Hepatocyte (in vitro differentiated cells): ENCODE results near the gene VIP. TPM values are rescaled to one million over a fixed set of nuclear protein-coding genes. Genes with fewer than 3 reads are reported as not detected.

Source experiments
- DNase-seq: peaks from one replicate; pipeline ENCODE4 v3.0.0-alpha.2; 2016; ENCODE audit warnings: low spot score
- H2AFZ ChIP-seq: fragments of 200-600 bp; sonication (generic); 2 replicates; pipeline ENCODE4 v1.6.0; 2016; ENCODE audit warnings: antibody characterized with exemption, mild to moderate bottlenecking
- H3K27ac ChIP-seq: fragments of 200-600 bp; sonication (generic); 2 replicates; pipeline ENCODE4 v1.5.1; 2016; ENCODE audit warnings: mild to moderate bottlenecking
- H3K27me3 ChIP-seq: fragments of 200-600 bp; sonication (generic); 2 replicates; pipeline ENCODE4 v1.6.1; 2016
- H3K36me3 ChIP-seq: fragments of 200-600 bp; sonication (generic); replicated peaks from 2 replicates; pipeline ENCODE4 v1.5.1; 2016; ENCODE audit warnings: low read depth; ENCODE audit not compliant: insufficient read depth
- H3K4me1 ChIP-seq: fragments of 200-600 bp; sonication (generic); 2 replicates; pipeline ENCODE4 v1.5.1; 2016; ENCODE audit warnings: mild to moderate bottlenecking, moderate library complexity; ENCODE audit not compliant: insufficient read depth
- H3K4me2 ChIP-seq: fragments of 200-600 bp; sonication (generic); 2 replicates; pipeline ENCODE4 v1.6.0; 2016
- H3K4me3 ChIP-seq: fragments of 200-600 bp; sonication (generic); 2 replicates; pipeline ENCODE4 v1.5.1; 2016; ENCODE audit warnings: mild to moderate bottlenecking
- H3K79me2 ChIP-seq: fragments of 200-600 bp; sonication (generic); 2 replicates; pipeline ENCODE4 v1.6.0; 2017; ENCODE audit warnings: mild to moderate bottlenecking
- H3K9me2 ChIP-seq: fragments of 200-600 bp; sonication (generic); replicated peaks from 2 replicates; pipeline ENCODE4 v1.6.0; 2017; ENCODE audit warnings: mild to moderate bottlenecking; ENCODE audit not compliant: insufficient read depth
- H3K9me3 ChIP-seq: fragments of 200-600 bp; sonication (generic); 2 replicates; pipeline ENCODE4 v1.5.1; 2016; ENCODE audit warnings: low read depth, mild to moderate bottlenecking
- H4K20me1 ChIP-seq: fragments of 200-600 bp; sonication (generic); 2 replicates; pipeline ENCODE4 v1.6.0; 2016; ENCODE audit warnings: mild to moderate bottlenecking; ENCODE audit not compliant: insufficient read depth, poor library complexity, severe bottlenecking
- EZH2 ChIP-seq: fragments of 200-600 bp; sonication (generic); IDR thresholded peaks from 2 replicates; pipeline ENCODE4 v1.6.1; 2016; ENCODE audit warnings: antibody characterized with exemption, mild to moderate bottlenecking, borderline replicate concordance
- EZH2phosphoT487 ChIP-seq: fragments of 200-600 bp; sonication (generic); IDR thresholded peaks from one replicate; pipeline ENCODE4 v1.6.1; 2018; ENCODE audit warnings: antibody characterized with exemption, mild to moderate bottlenecking, low read depth, moderate library complexity; ENCODE audit not compliant: unreplicated experiment, severe bottlenecking
- WGBS: methylation state at CpG from one replicate; pipeline ENCODE4 v1.1.6; 2016; ENCODE audit warnings: low lambda C conversion rate; ENCODE audit errors: missing lambda C conversion rate; 5-methylcytosine and 5-hydroxymethylcytosine counted together
- polyA plus RNA-seq: library from polyadenylated mRNA; unstranded; fragments of >200 nt; fragmentation: Nextera tagmentation; extraction: Ambion mirVana; gene quantifications from 2 replicates; pipeline ENCODE4 v1.2.1, GENCODE V29; 2016
- total RNA-seq: library from RNA; depleted of rRNA; stranded (reverse); fragments of >200 nt; gene quantifications from 2 replicates; pipeline ENCODE4 v1.2.3, GENCODE V29; 2014
- TF ChIP-seq, protein P1 (sequence below): fragments of 200-600 bp; sonication (generic); IDR thresholded peaks from 2 replicates; pipeline ENCODE4 v1.5.1; 2016; ENCODE audit warnings: antibody characterized with exemption, mild to moderate bottlenecking; ENCODE audit not compliant: poor library complexity

Gene VIP
- total and polyA plus RNA-seq, 2 experiments from 2014 or later: not detected

DNA sequence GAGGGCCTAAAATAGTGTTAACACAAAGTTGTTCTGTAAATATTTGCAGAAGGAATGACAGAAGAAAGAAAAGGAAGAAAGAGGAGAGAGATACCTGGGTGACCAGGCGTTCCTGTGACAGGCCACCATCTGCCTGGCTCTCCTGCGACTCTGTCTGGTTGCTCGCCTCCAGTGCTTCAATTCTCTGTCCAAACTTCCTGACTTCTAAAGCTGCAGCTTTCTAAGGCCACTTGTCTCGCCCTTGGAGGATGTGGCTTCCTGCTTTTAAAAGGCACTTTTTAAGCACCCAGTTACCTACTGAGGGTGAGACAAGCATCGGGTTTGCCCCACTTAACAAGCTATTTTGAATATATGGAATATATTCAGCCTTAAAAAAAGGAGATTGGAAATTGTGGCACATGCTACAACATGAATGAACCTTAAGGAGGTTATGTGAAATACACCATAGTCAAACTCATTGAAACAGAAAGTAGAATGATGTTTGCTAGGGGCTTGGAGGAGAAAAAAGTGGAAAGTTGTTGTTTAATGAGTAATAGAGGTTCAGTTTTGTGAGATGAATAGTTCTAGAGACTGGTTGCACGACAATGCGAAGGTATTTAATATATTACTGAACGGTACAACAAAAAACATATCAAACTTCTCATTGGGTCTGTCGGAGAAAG is 32.8 kb downstream of the VIP start:
- H4K20me1 ChIP-seq: no peaks in the 10 kb centered on the region
- no peak overlapping the region for H3K4me2 ChIP-seq
- no peaks in the 10 kb centered on the region for H3K27me3 ChIP-seq
- H3K79me2 ChIP-seq: no peaks in the 10 kb centered on the region
- H3K9me2 ChIP-seq: no peaks in the 10 kb centered on the region
- no peak overlapping the region for H2AFZ ChIP-seq
- H3K4me1 ChIP-seq: no peaks in the 10 kb centered on the region
- TF ChIP-seq EZH2phosphoT487: no peak
- TF ChIP-seq EZH2: no peak
- TF ChIP-seq, protein P1, sequence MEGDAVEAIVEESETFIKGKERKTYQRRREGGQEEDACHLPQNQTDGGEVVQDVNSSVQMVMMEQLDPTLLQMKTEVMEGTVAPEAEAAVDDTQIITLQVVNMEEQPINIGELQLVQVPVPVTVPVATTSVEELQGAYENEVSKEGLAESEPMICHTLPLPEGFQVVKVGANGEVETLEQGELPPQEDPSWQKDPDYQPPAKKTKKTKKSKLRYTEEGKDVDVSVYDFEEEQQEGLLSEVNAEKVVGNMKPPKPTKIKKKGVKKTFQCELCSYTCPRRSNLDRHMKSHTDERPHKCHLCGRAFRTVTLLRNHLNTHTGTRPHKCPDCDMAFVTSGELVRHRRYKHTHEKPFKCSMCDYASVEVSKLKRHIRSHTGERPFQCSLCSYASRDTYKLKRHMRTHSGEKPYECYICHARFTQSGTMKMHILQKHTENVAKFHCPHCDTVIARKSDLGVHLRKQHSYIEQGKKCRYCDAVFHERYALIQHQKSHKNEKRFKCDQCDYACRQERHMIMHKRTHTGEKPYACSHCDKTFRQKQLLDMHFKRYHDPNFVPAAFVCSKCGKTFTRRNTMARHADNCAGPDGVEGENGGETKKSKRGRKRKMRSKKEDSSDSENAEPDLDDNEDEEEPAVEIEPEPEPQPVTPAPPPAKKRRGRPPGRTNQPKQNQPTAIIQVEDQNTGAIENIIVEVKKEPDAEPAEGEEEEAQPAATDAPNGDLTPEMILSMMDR: no peak
- no peak for DNase-seq
- no peaks in the 10 kb centered on the region for H3K36me3 ChIP-seq
- no peak overlapping the region for H3K4me3 ChIP-seq
- 82% methylated on average over 9 of the region's 9 CpGs for WGBS
- no peaks in the 10 kb centered on the region for H3K9me3 ChIP-seq
- H3K27ac ChIP-seq: no peak overlapping the region

- Histone ChIP-seq H3K9me2 (no peaks in the 10 kb centered on the region), H3K36me3 (no peaks in the 10 kb centered on the region), H2AFZ (no peak overlapping the region), H3K79me2 (no peaks in the 10 kb centered on the region), H3K4me3 (no peak overlapping the region), H4K20me1 (no peaks in the 10 kb centered on the region), H3K27ac (no peak overlapping the region), H3K4me2 (no peak overlapping the region), H3K9me3 (no peaks in the 10 kb centered on the region), H3K4me1 (no peaks in the 10 kb centered on the region), H3K27me3 (peaks cover 4% of the 10 kb centered on the region)
- no peak for DNase-seq
- TF ChIP-seq, protein P1: no peak
- TF ChIP-seq EZH2phosphoT487 (no peak), EZH2 (no peak)
Observed at GRCh38 chr6:152794696-152795095, 44.1 kb downstream of the VIP start.

DNA sequence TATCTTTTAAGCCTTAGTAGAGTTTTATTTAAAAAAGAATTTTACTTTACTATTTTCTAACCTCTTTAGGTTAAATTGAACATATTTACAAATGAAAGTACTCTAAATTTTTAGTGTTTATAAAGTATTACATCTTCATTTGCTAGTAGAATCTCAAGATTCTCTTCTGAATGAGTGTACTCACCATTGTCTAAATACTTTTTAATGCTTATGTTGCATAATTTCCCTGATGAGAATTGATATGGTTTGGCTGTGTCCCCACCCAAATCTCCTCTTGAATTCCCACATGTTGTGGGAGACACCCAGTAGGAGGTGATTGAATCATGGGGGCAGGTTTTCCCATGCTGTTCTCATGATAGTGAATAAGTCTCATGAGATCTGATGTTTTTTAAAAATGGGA is 53.6 kb downstream of the VIP start:
- no peaks in the 10 kb centered on the region for H3K4me1 ChIP-seq
- H3K27ac ChIP-seq: no peak overlapping the region
- no peak overlapping the region for H3K4me2 ChIP-seq
- DNase-seq: no peak
- no peaks in the 10 kb centered on the region for H3K9me2 ChIP-seq
- H3K79me2 ChIP-seq: no peaks in the 10 kb centered on the region
- no peak overlapping the region for H2AFZ ChIP-seq
- H4K20me1 ChIP-seq: no peaks in the 10 kb centered on the region
- no peaks in the 10 kb centered on the region for H3K36me3 ChIP-seq
- H3K27me3 ChIP-seq: no peaks in the 10 kb centered on the region
- H3K9me3 ChIP-seq: no peaks in the 10 kb centered on the region
- TF ChIP-seq, protein P1: no peak
- TF ChIP-seq EZH2phosphoT487 (no peak), EZH2 (no peak)
- no peak overlapping the region for H3K4me3 ChIP-seq

Other genes with a start within 250 kb of the VIP start
- gene SYNE1, start 113.4 kb upstream of the VIP start, total RNA-seq: 58.0 and 59.9 TPM in 2 replicates
- gene SYNE1, start 113.4 kb upstream of the VIP start, polyA plus RNA-seq: 17.6 and 19.3 TPM in 2 replicates
- 0.53 and 1.1 TPM in 2 replicates for gene MYCT1, start 52.9 kb upstream of the VIP start, total RNA-seq
- 0.05 and 0.72 TPM in 2 replicates for gene MYCT1, start 52.9 kb upstream of the VIP start, polyA plus RNA-seq
- 9.2 and 9.7 TPM in 2 replicates for gene FBXO5, start 232.2 kb downstream of the VIP start, total RNA-seq
- 4.7 and 5.2 TPM in 2 replicates for gene FBXO5, start 232.2 kb downstream of the VIP start, polyA plus RNA-seq